GM12878 (cell line): ENCODE data around the gene TBXAS1. TPM values are rescaled to one million over a fixed set of nuclear protein-coding genes. Genes with fewer than 3 reads are reported as not detected.
A peak's percentile ranks its signal among the peaks of the same experiment; 100 is the strongest.

Source experiments
- ATF7 ChIP-seq: fragments of 450-650 bp; IDR thresholded peaks from 2 replicates; pipeline ENCODE4 v1.6.1; 2016; ENCODE audit warnings: low read depth, mild to moderate bottlenecking
- BCLAF1 ChIP-seq: fragments of 450-650 bp; IDR thresholded peaks from 2 replicates; pipeline ENCODE4 v1.6.1; 2017; ENCODE audit warnings: antibody characterized with exemption, mild to moderate bottlenecking, moderate library complexity
- BMI1 ChIP-seq: fragments of 450-650 bp; IDR thresholded peaks from 2 replicates; pipeline ENCODE4 v1.6.1; 2016; ENCODE audit warnings: mild to moderate bottlenecking, moderate library complexity, borderline replicate concordance
- BRCA1 ChIP-seq: IDR thresholded peaks from 2 replicates; pipeline ENCODE4 v1.6.1; 2011; ENCODE audit warnings: low read depth, low read length, improper control_type of control experiment
- DPF2 ChIP-seq: fragments of 450-650 bp; IDR thresholded peaks from 2 replicates; pipeline ENCODE4 v1.6.1; 2017; ENCODE audit warnings: mild to moderate bottlenecking
- EED ChIP-seq: sonication (generic); IDR thresholded peaks from 2 replicates; pipeline ENCODE4 v1.6.1; 2016; ENCODE audit warnings: antibody characterized with exemption, low read depth
- ELK1 ChIP-seq: IDR thresholded peaks from 2 replicates; pipeline ENCODE4 v1.6.1; 2012; ENCODE audit warnings: low read depth, low read length, improper control_type of control experiment
- GABPA ChIP-seq: IDR thresholded peaks from 2 replicates; pipeline ENCODE4 v1.6.1; 2014; ENCODE audit warnings: antibody characterized with exemption, low read depth, mild to moderate bottlenecking, inconsistent platforms
- GATAD2B ChIP-seq: fragments of 450-650 bp; conservative IDR thresholded peaks from 2 replicates; pipeline ENCODE4 v1.6.1; 2017; ENCODE audit warnings: low read depth, mild to moderate bottlenecking, moderate library complexity
- IRF5 ChIP-seq: fragments of 450-650 bp; IDR thresholded peaks from 2 replicates; pipeline ENCODE4 v1.6.1; 2017; ENCODE audit warnings: borderline replicate concordance
- MAX ChIP-seq: IDR thresholded peaks from 2 replicates; pipeline ENCODE4 v1.6.1; 2012; ENCODE audit warnings: low read depth, low read length, improper control_type of control experiment
- MEF2B ChIP-seq: fragments of 450-650 bp; IDR thresholded peaks from 2 replicates; pipeline ENCODE4 v1.6.1; 2018; ENCODE audit warnings: mild to moderate bottlenecking, moderate library complexity; ENCODE audit not compliant: partially characterized antibody, poor library complexity, severe bottlenecking
- MTA2 ChIP-seq: fragments of 450-650 bp; IDR thresholded peaks from 2 replicates; pipeline ENCODE4 v1.6.1; 2016; ENCODE audit warnings: low read depth, mild to moderate bottlenecking, moderate library complexity
- PAX5 ChIP-seq: IDR thresholded peaks from 2 replicates; pipeline ENCODE4 v1.6.1; 2011; ENCODE audit warnings: low read depth, low read length, borderline replicate concordance
- PKNOX1 ChIP-seq: fragments of 450-650 bp; IDR thresholded peaks from 2 replicates; pipeline ENCODE4 v1.6.1; 2016; ENCODE audit warnings: mild to moderate bottlenecking
- PML ChIP-seq: IDR thresholded peaks from 2 replicates; pipeline ENCODE4 v1.6.1; 2012; ENCODE audit warnings: low read length, inconsistent platforms
- POLR2A ChIP-seq: IDR thresholded peaks from 2 replicates; pipeline ENCODE4 v1.6.1; 2011; ENCODE audit warnings: low read depth, mild to moderate bottlenecking, low read length
- SMAD1 ChIP-seq: fragments of 450-650 bp; IDR thresholded peaks from 2 replicates; pipeline ENCODE4 v1.6.1; 2018; ENCODE audit warnings: mild to moderate bottlenecking, low read depth; ENCODE audit not compliant: partially characterized antibody
- SUPT20H ChIP-seq: IDR thresholded peaks from 2 replicates; pipeline ENCODE4 v1.6.1; 2011; ENCODE audit warnings: low read depth, mild to moderate bottlenecking, low read length, moderate library complexity, borderline replicate concordance; ENCODE audit not compliant: control insufficient read depth
- TAF1 ChIP-seq: IDR thresholded peaks from 2 replicates; pipeline ENCODE4 v1.6.1; 2011; ENCODE audit warnings: mild to moderate bottlenecking, low read depth, low read length, borderline replicate concordance
- TARDBP ChIP-seq: IDR thresholded peaks from 2 replicates; pipeline ENCODE4 v1.6.1; 2016; ENCODE audit warnings: borderline replicate concordance
- USF2 ChIP-seq: IDR thresholded peaks from 2 replicates; pipeline ENCODE4 v1.6.1; 2011; ENCODE audit warnings: low read depth, low read length, improper control_type of control experiment, borderline replicate concordance
- WRNIP1 ChIP-seq: IDR thresholded peaks from 2 replicates; pipeline ENCODE4 v1.6.1; 2011; ENCODE audit warnings: low read depth, low read length, improper control_type of control experiment, borderline replicate concordance
- YBX1 ChIP-seq: fragments of 450-650 bp; IDR thresholded peaks from 2 replicates; pipeline ENCODE4 v1.6.1; 2016; ENCODE audit warnings: antibody characterized with exemption
- ZNF274 ChIP-seq: IDR thresholded peaks from one replicate; pipeline ENCODE4 v1.8.0; 2011; ENCODE audit not compliant: insufficient read length, insufficient read depth
- polyA plus RNA-seq, 11 experiments: library from polyadenylated mRNA; depleted of rRNA in 4 of 11; unstranded in 6 of 11; stranded (reverse) in 5 of 11; fragments of >200 nt; fragmentation: Nextera tagmentation in 4 of 11; fragmentation: Illumina TruSeq in 1 of 11; extraction: Ambion mirVana in 4 of 11; extraction: Trizol in 1 of 11; gene quantifications; 1 replicate in 1 of 11; 2 replicates in 10 of 11; pipeline versions ENCODE4 v1.2.1 to v1.2.3, GENCODE V29; 2011 to 2016; ENCODE audit warnings: inconsistent platforms in 2 of 11, missing spikeins in 2 of 11, low read depth in 1 of 11
- total RNA-seq, 4 experiments: library from RNA; depleted of rRNA in 3 of 4; stranded (reverse); fragments of >200 nt in 3 of 4; fragmentation: Illumina TruSeq in 1 of 4; extraction: Trizol in 1 of 4; gene quantifications; 2 replicates each; pipeline versions ENCODE4 v1.2.1 to v1.2.3, GENCODE V29; 2013 to 2021

TBXAS1 gene
- total and polyA plus RNA-seq, 10 of the 15 experiments (the other 5 are each of a cell fraction or from before 2014, with no cell fraction given) = 1.5 to 32.7 (median 16.3) TPM

GRCh38 chr7:139899328-139899955 is 70.4 kb downstream of the TBXAS1 start (continued):
- TF ChIP-seq BCLAF1 (no peak), TAF1 (no peak), SUPT20H (no peak), YBX1 (no peak), BMI1 (0 out of 2 replicates have a peak, but pooled peaks have one; percentile 27), BRCA1 (no peak), MEF2B (peak; percentile 92), USF2 (no peak), MAX (no peak), ZNF274 (no peak), GATAD2B (peak; percentile 48; the same call in 1 of the 2 replicates), GABPA (no peak), ATF7 (peak; percentile 48; the same call in 1 of the 2 replicates), ELK1 (no peak), TARDBP (no peak), MTA2 (peak; percentile 96), DPF2 (0 out of 2 replicates have a peak, but pooled peaks have one; percentile 51), WRNIP1 (no peak), PAX5 (no peak), IRF5 (no peak), POLR2A (no peak), SMAD1 (no peak), PKNOX1 (no peak), PML (no peak), EED (no peak)
